Heart left ventricle (tissue), 16 donors: ENCODE results near the gene CALCR. TPM values are rescaled to one million over a fixed set of nuclear protein-coding genes. Genes with fewer than 3 reads are reported as not detected.

Source experiments
- ATAC-seq, 4 donors: fragments of 200-7000 bp; cut with Tn5 transposase; one replicate each; pipeline ENCODE4 v1.9.1; 2020 to 2022; ENCODE audit warnings: moderate library complexity in 4 of 4, mild to moderate bottlenecking in 3 of 4, moderate number of reproducible peaks in 1 of 4
- DNase-seq, 5 donors: peaks; one replicate each; pipeline ENCODE4 v3.0.0-alpha.2; 2020
- H3K27ac ChIP-seq, 12 donors: fragments of 200-600 bp; sonication (generic) in 4 of 12; one replicate each; pipeline versions ENCODE4 v1.5.0 to v1.8.0; 2016 to 2022; ENCODE audit warnings: mild to moderate bottlenecking in 2 of 12
- H3K27me3 ChIP-seq, 9 donors: fragments of 200-600 bp; sonication (generic) in 2 of 9; one replicate each; pipeline versions ENCODE4 v1.5.1 to v1.8.0; 2016 to 2022; ENCODE audit warnings: mild to moderate bottlenecking in 3 of 9
- H3K36me3 ChIP-seq, 9 donors: fragments of 200-600 bp; sonication (generic) in 2 of 9; one replicate each; pipeline versions ENCODE4 v1.5.0 to v1.8.0; 2018 to 2022; ENCODE audit warnings: mild to moderate bottlenecking in 2 of 9
- H3K4me1 ChIP-seq, 12 donors: fragments of 200-600 bp; sonication (generic) in 4 of 12; one replicate each; pipeline versions ENCODE4 v1.5.0 to v1.8.0; 2016 to 2022; ENCODE audit warnings: mild to moderate bottlenecking in 3 of 12
- H3K4me3 ChIP-seq, 12 donors: fragments of 200-600 bp; sonication (generic) in 4 of 12; one replicate each; pipeline versions ENCODE4 v1.5.0 to v1.8.0; 2017 to 2022; ENCODE audit warnings: mild to moderate bottlenecking in 9 of 12, moderate library complexity in 4 of 12
- H3K9me3 ChIP-seq, 12 donors: fragments of 200-600 bp; sonication (generic) in 4 of 12; one replicate each; pipeline versions ENCODE4 v1.5.0 to v1.8.0; 2016 to 2022; ENCODE audit warnings: mild to moderate bottlenecking in 1 of 12
- POLR2A ChIP-seq, 2 donors: fragments of 450-650 bp; IDR thresholded peaks; one replicate each; pipeline ENCODE4 v1.6.1; 2017; ENCODE audit warnings: antibody characterized with exemption in 2 of 2, mild to moderate bottlenecking in 2 of 2, moderate library complexity in 2 of 2
- WGBS, 4 donors: extraction: QIAGEN DNeasy Blood & Tissue Kit in 2 of 4; methylation state at CpG; one replicate each; pipeline versions ENCODE4 v1.1.5 to v1.1.7; 2013 to 2018; 5-methylcytosine and 5-hydroxymethylcytosine counted together
- intact Hi-C, 10 donors: fragments of 100-400 bp; cut with DNase I; formaldehyde crosslinking; loops; one replicate each; pipeline versions ENCODE4 v1.11.1 to v1.14.2; 2022
- polyA plus RNA-seq, 2 donors: library from polyadenylated mRNA; stranded (reverse); fragments of 200-250 nt; gene quantifications; one replicate each; pipeline ENCODE4 v1.2.3, GENCODE V29; 2013
- total RNA-seq, 9 donors: library from RNA; depleted of rRNA in 2 of 9; stranded (reverse); fragments of >200 nt in 2 of 9; fragmentation: NEBNext Ultra II Directional in 3 of 9; extraction: Animal tissue kit (Norgen Biotek cat#: 25700) in 3 of 9; gene quantifications; one replicate each; pipeline versions ENCODE4 v1.1.0 to v1.2.4, GENCODE V29; 2016 to 2023
- TF ChIP-seq, protein P1 (sequence below), 12 donors: fragments of 200-600 bp; sonication (generic) in 4 of 12; IDR thresholded peaks; one replicate each; pipeline versions ENCODE4 v1.5.0 to v1.8.0; 2018 to 2022; ENCODE audit warnings: antibody characterized with exemption in 12 of 12, mild to moderate bottlenecking in 5 of 12
- donor health status: ischemic (EF 13 %, LVEDD 7.1; RV severe dilation, severe dysfunction).
- donor health status: healthy with polysubstance abuse.
- donor health status: DM: no; HTN: yes; CAD: no.
- donor health status: DM: no; HTN: no; CAD: no.
- donor health status: ischemic (EF 25% LVEDD 6.9; RV normal size, moderate dysfunction).
- donor health status: ischemic (EF 25% LVEDD 5.7; RV mildly dilated, moderate dysfunction).
- donor health status: healthy.
- donor health status: DM: yes; HTN: yes; CAD: no.
- donor health status: ischemic (EF 35%, LVEDD 5.7; RV mildly dilated, moderate dysfunction).
- donor health status: nonischemic (EF 11% LVEDD 7.7; RV severe dilation, severe dysfunction).
- donor health status: DM: yes; HTN: yes; CAD: no.
- donor health status: PGD.
- donor health status: ischemic (EF 29% LVEDD 5.4; RV normal size, mild dysfunction).
- donor health status: nonischemic (EF 23%, LVEDD 6.1; RV moderate dilation, normal function).

CALCR gene
- total and polyA plus RNA-seq, 11 donors = 0.17 to 0.18 TPM; not detected in 9

DNA sequence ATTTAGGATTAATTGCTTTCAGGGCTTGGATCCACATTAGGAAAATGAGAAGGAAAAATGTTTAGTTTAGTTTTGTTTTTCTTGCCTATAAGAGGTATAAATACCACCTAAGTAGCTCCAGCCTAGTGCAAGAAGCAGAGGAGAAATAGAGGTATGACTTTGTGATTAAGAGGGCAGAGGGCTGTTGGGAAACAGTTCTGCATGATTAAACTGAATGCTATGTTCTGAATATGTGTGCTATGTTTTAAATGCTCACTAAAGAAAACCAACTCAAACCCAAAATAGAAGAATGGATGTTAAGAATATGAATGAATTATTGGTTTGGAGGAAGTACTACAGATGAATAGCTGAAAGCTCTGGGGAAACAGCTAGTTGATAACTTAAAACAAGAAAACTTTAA is 7.6 kb downstream of the CALCR start:
- H3K9me3 ChIP-seq = no peaks in the 10 kb centered on the region
- H3K4me3 ChIP-seq = no peak overlapping the region
- DNase-seq (no peak), ATAC-seq (no peak)
- H3K27me3 ChIP-seq = peaks cover 0 to 17% (median 0%) of the 10 kb centered on the region in 9 donors
- H3K27ac ChIP-seq = no peak overlapping the region
- TF ChIP-seq, protein P1, sequence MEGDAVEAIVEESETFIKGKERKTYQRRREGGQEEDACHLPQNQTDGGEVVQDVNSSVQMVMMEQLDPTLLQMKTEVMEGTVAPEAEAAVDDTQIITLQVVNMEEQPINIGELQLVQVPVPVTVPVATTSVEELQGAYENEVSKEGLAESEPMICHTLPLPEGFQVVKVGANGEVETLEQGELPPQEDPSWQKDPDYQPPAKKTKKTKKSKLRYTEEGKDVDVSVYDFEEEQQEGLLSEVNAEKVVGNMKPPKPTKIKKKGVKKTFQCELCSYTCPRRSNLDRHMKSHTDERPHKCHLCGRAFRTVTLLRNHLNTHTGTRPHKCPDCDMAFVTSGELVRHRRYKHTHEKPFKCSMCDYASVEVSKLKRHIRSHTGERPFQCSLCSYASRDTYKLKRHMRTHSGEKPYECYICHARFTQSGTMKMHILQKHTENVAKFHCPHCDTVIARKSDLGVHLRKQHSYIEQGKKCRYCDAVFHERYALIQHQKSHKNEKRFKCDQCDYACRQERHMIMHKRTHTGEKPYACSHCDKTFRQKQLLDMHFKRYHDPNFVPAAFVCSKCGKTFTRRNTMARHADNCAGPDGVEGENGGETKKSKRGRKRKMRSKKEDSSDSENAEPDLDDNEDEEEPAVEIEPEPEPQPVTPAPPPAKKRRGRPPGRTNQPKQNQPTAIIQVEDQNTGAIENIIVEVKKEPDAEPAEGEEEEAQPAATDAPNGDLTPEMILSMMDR (IDR thresholded peaks at IDR 0.05) = no peak
- TF ChIP-seq POLR2A (IDR thresholded peaks at IDR 0.05) = no peak
- no peaks in the 10 kb centered on the region for H3K36me3 ChIP-seq
- intact Hi-C loops = no loop called here
- no peaks in the 10 kb centered on the region for H3K4me1 ChIP-seq

DNA sequence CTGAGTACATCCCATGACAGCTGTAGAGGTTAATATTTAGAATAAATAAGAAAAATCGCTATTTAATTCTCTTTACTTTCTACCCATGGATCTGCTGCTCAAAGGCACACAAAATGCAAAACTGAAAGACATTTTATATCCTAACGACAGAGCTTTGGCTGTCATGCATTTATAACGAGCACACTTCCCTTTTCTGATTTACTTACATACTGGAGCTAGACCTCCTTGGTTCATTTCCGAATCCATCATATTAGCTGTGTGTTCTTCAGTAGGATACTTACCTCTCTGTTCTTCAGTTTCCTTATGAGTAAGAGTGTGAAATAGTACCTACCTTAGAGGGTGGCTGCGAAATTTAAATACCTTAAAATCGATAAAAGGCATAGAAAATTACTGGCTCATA is 10.9 kb downstream of the CALCR start:
- TF ChIP-seq POLR2A (IDR thresholded peaks at IDR 0.05) = no peak
- TF ChIP-seq, protein P1 (IDR thresholded peaks at IDR 0.05) = no peak
- DNase-seq = no peak
- ATAC-seq = no peak
- peaks cover 0 to 5% (median 0%) of the 10 kb centered on the region in 12 donors for H3K4me1 ChIP-seq
- intact Hi-C loops = no loop called here
- no peaks in the 10 kb centered on the region for H3K36me3 ChIP-seq
- WGBS, 4 donors = 67 to 78% (median 74%) methylated on average over 6 of the region's 6 CpGs
- peak overlapping the region in 1 of 12 donors; percentile 42 for H3K27ac ChIP-seq
- no peaks in the 10 kb centered on the region for H3K9me3 ChIP-seq
- H3K4me3 ChIP-seq = no peak overlapping the region
- peaks cover 0 to 5% (median 0%) of the 10 kb centered on the region in 9 donors for H3K27me3 ChIP-seq

DNA sequence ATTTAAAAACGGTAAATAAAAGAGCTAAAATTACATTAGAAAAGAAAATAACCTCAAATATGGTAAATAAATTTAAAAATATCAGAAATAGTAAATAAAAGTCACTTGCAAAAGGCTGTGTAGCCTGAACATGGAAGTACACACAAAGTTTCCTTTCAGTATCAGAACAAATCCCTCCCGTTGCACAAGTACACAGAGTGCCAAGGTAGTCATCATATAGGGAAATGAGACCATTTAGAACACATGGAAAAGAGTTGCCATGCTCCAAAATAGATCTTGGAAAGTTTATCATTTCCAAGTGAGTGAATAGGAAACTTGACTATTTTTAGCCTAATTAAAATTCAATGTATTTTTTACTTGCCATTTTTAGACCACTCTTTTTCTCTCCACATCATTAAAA is 11.6 kb downstream of the CALCR start:
- H3K4me1 ChIP-seq = peaks cover 0 to 5% (median 0%) of the 10 kb centered on the region in 12 donors
- TF ChIP-seq POLR2A (IDR thresholded peaks at IDR 0.05) = no peak
- TF ChIP-seq, protein P1 (IDR thresholded peaks at IDR 0.05) = no peak
- no peak overlapping the region for H3K4me3 ChIP-seq
- peaks cover 0 to 4% (median 0%) of the 10 kb centered on the region in 9 donors for H3K27me3 ChIP-seq
- WGBS, 4 donors = 65 to 73% (median 69%) methylated on average over 2 of the region's 2 CpGs
- H3K27ac ChIP-seq = no peak overlapping the region
- intact Hi-C loops = no loop called here
- no peak for DNase-seq
- H3K36me3 ChIP-seq = no peaks in the 10 kb centered on the region
- H3K9me3 ChIP-seq = no peaks in the 10 kb centered on the region
- ATAC-seq = no peak

DNA sequence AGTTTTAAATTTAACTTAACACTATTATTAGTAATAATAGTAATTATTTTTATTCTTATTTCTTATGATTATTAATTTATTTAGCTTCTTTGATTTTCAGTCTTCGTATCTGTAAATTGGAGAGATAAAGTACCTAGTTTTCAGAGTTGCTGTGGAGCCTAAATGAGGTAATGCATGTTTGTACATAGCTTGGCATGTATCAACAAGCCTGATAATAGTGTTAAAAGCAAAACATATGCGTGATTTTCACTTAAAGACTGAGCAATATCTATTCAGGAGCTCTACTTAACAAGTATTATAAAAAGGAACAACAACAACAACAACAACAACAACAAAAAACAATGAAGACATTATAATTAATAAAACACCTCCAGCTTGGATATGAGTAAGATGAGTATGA is 12.4 kb downstream of the CALCR start:
- no peak for ATAC-seq
- Histone ChIP-seq H3K4me1 (peaks cover 0 to 5% (median 0%) of the 10 kb centered on the region in 12 donors), H3K4me3 (no peak overlapping the region), H3K9me3 (no peaks in the 10 kb centered on the region), H3K36me3 (no peaks in the 10 kb centered on the region), H3K27me3 (peaks cover 0 to 4% (median 0%) of the 10 kb centered on the region in 9 donors), H3K27ac (no peak overlapping the region)
- intact Hi-C loops = no loop called here
- DNase-seq = no peak
- no peak for TF ChIP-seq POLR2A (IDR thresholded peaks at IDR 0.05)
- TF ChIP-seq, protein P1 (IDR thresholded peaks at IDR 0.05) = no peak
- 70 to 77% (median 74%) methylated on average over 2 of the region's 2 CpGs for WGBS, 4 donors
